ENCODE data around the gene ROBO1.
"Not testable (repeated sequence)": the region's sequence is repeated elsewhere in the genome, so short reads cannot be mapped to it uniquely, and the experiment has no call there.

ROBO1 gene

DNA sequence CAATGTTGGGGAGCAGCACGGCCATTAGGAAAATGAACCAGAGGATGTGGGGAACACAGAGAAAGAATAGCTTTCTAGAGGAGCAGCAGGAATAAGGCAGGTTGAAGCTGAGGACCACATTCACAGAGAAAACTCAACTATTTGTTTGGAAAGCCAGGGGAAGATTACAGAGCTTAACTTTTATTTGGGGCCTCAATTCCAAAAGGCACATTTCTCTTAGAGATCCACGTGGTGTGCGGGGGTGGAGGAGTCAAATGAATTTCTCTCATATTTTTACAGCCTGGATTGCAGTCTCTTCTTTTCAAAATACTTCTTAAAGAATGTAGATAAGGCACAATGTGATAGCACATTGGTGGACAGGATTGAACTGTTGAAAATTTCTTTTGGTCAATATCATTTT is 253.7 kb downstream of the ROBO1 start:
- Histone ChIP-seq H3K9ac (ENCODE audit: low read length) (no peak overlapping the region), H3K36me3 (ENCODE audit: low read length) (no peaks in the 10 kb centered on the region), H3K4me3 (ENCODE audit: insufficient read depth, low read length, poor library complexity, severe bottlenecking) (no peak overlapping the region), H3K4me2 (ENCODE audit: low read depth, low read length, poor library complexity, severe bottlenecking) (no peak overlapping the region), H3K9me2 (replicated peaks; ENCODE audit: insufficient read depth, low read length) (no peaks in the 10 kb centered on the region), H3K27me3 (ENCODE audit: low read length) (no peaks in the 10 kb centered on the region), H2AFZ (ENCODE audit: low read depth, low read length, severe bottlenecking) (no peak overlapping the region), H3K9me3 (ENCODE audit: insufficient read depth, low read length) (no peaks in the 10 kb centered on the region), H4K20me1 (ENCODE audit: low read depth, low read length) (no peaks in the 10 kb centered on the region), H3F3A (ENCODE audit: insufficient read depth) (no peaks in the 10 kb centered on the region), H3K79me2 (ENCODE audit: insufficient read depth, low read length) (no peaks in the 10 kb centered on the region), H3K27ac (ENCODE audit: low read depth, low read length) (no peak overlapping the region)
- TF ChIP-seq, protein P1, sequence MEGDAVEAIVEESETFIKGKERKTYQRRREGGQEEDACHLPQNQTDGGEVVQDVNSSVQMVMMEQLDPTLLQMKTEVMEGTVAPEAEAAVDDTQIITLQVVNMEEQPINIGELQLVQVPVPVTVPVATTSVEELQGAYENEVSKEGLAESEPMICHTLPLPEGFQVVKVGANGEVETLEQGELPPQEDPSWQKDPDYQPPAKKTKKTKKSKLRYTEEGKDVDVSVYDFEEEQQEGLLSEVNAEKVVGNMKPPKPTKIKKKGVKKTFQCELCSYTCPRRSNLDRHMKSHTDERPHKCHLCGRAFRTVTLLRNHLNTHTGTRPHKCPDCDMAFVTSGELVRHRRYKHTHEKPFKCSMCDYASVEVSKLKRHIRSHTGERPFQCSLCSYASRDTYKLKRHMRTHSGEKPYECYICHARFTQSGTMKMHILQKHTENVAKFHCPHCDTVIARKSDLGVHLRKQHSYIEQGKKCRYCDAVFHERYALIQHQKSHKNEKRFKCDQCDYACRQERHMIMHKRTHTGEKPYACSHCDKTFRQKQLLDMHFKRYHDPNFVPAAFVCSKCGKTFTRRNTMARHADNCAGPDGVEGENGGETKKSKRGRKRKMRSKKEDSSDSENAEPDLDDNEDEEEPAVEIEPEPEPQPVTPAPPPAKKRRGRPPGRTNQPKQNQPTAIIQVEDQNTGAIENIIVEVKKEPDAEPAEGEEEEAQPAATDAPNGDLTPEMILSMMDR (IDR thresholded peaks at IDR 0.05; ENCODE audit: insufficient read depth, low read length, poor library complexity, severe bottlenecking): no peak
- no peak for TF ChIP-seq EZH2phosphoT487 (conservative IDR thresholded peaks at IDR 0.05; ENCODE audit: low read length)

- Histone ChIP-seq H3K4me2 (ENCODE audit: low read depth, low read length, poor library complexity, severe bottlenecking) (no peak overlapping the region), H3F3A (ENCODE audit: insufficient read depth) (no peaks in the 10 kb centered on the region), H4K20me1 (ENCODE audit: low read depth, low read length) (no peaks in the 10 kb centered on the region), H3K9me2 (replicated peaks; ENCODE audit: insufficient read depth, low read length) (no peaks in the 10 kb centered on the region), H3K27ac (ENCODE audit: low read depth, low read length) (no peak overlapping the region), H3K79me2 (ENCODE audit: insufficient read depth, low read length) (no peaks in the 10 kb centered on the region), H3K4me3 (ENCODE audit: insufficient read depth, low read length, poor library complexity, severe bottlenecking) (no peak overlapping the region), H3K27me3 (ENCODE audit: low read length) (no peaks in the 10 kb centered on the region), H3K9ac (ENCODE audit: low read length) (no peak overlapping the region), H3K9me3 (ENCODE audit: insufficient read depth, low read length) (no peaks in the 10 kb centered on the region), H3K36me3 (ENCODE audit: low read length) (no peaks in the 10 kb centered on the region), H2AFZ (ENCODE audit: low read depth, low read length, severe bottlenecking) (no peak overlapping the region)
- TF ChIP-seq, protein P1 (IDR thresholded peaks at IDR 0.05; ENCODE audit: insufficient read depth, low read length, poor library complexity, severe bottlenecking): no peak
- no peak for TF ChIP-seq EZH2phosphoT487 (conservative IDR thresholded peaks at IDR 0.05; ENCODE audit: low read length)
Observed at GRCh38 chr3:79506751-79507150, 261.0 kb downstream of the ROBO1 start.

- H3K4me2 ChIP-seq (ENCODE audit: low read depth, low read length, poor library complexity, severe bottlenecking); H3K4me3 ChIP-seq (ENCODE audit: insufficient read depth, low read length, poor library complexity, severe bottlenecking); H3K9me2 ChIP-seq (replicated peaks; ENCODE audit: insufficient read depth, low read length); H2AFZ ChIP-seq (ENCODE audit: low read depth, low read length, severe bottlenecking); H3K27ac ChIP-seq (ENCODE audit: low read depth, low read length); H3K36me3 ChIP-seq (ENCODE audit: low read length); H3K79me2 ChIP-seq (ENCODE audit: insufficient read depth, low read length); H3K27me3 ChIP-seq (ENCODE audit: low read length); H3F3A ChIP-seq (ENCODE audit: insufficient read depth); H3K9ac ChIP-seq (ENCODE audit: low read length); H4K20me1 ChIP-seq (ENCODE audit: low read depth, low read length); H3K9me3 ChIP-seq (ENCODE audit: insufficient read depth, low read length): not testable (repeated sequence)
Observed at GRCh38 chr3:79502216-79502681, 265.5 kb downstream of the ROBO1 start.

- Histone ChIP-seq H3K27me3 (ENCODE audit: low read length) (no peaks in the 10 kb centered on the region), H3K9me3 (ENCODE audit: insufficient read depth, low read length) (no peaks in the 10 kb centered on the region), H2AFZ (ENCODE audit: low read depth, low read length, severe bottlenecking) (no peak overlapping the region), H3K9me2 (replicated peaks; ENCODE audit: insufficient read depth, low read length) (no peaks in the 10 kb centered on the region), H3K9ac (ENCODE audit: low read length) (no peak overlapping the region), H3K36me3 (ENCODE audit: low read length) (no peaks in the 10 kb centered on the region), H3K27ac (ENCODE audit: low read depth, low read length) (no peak overlapping the region), H3K79me2 (ENCODE audit: insufficient read depth, low read length) (no peaks in the 10 kb centered on the region), H4K20me1 (ENCODE audit: low read depth, low read length) (no peaks in the 10 kb centered on the region), H3K4me3 (ENCODE audit: insufficient read depth, low read length, poor library complexity, severe bottlenecking) (no peak overlapping the region), H3K4me2 (ENCODE audit: low read depth, low read length, poor library complexity, severe bottlenecking) (no peak overlapping the region), H3F3A (ENCODE audit: insufficient read depth) (no peaks in the 10 kb centered on the region)
- TF ChIP-seq EZH2phosphoT487 (conservative IDR thresholded peaks at IDR 0.05; ENCODE audit: low read length): no peak
- TF ChIP-seq, protein P1 (IDR thresholded peaks at IDR 0.05; ENCODE audit: insufficient read depth, low read length, poor library complexity, severe bottlenecking): peak; percentile 62
Observed at GRCh38 chr3:79497447-79498111, 270.2 kb downstream of the ROBO1 start.
